Measurements from ENCODE around the gene FBXO17.
"Not testable (repeated sequence)": the region's sequence is repeated elsewhere in the genome, so short reads cannot be mapped to it uniquely, and the experiment has no call there.

FBXO17 gene

DNA sequence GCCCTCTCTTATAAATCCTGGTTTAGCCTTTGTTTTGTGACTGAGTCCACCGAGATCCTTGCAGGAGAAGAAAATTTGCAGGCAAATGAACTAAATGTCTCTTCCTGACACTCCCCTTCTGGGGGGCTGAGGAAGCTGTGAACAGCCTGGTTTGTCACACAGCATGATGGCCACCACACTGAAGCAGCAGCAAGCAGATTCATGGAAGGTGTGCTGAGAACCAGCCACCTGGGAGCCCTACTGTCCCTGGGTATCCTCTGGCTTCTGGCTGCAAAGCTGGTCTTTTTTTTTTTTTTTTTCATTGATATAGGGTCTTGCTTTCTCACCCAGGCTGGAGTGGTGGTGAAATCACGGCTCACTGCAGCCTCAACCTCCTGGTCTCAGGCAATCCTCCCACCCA lies 33.6 kb downstream of the FBXO17 start:
- no peak for DNase-seq

DNA sequence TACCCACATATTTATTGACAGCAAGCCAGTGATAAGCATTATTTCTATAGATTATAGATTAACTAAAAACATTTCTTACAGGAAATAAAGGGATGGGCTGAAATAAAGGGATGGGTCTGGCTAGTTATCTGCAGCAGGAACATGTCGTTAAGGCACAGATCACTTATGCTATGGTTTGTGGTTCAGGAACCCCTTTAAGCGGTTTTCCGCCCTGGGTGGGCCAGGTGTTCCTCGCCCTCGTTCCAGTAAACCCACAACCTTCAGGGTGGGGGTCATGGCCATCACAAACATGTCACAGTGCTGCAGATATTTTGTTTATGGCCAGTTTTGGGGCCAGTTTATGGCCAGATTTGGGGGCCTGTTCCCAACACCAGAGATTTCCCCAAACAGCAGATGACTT lies 34.1 kb downstream of the FBXO17 start:
- DNase-seq = not testable (repeated sequence)

DNA sequence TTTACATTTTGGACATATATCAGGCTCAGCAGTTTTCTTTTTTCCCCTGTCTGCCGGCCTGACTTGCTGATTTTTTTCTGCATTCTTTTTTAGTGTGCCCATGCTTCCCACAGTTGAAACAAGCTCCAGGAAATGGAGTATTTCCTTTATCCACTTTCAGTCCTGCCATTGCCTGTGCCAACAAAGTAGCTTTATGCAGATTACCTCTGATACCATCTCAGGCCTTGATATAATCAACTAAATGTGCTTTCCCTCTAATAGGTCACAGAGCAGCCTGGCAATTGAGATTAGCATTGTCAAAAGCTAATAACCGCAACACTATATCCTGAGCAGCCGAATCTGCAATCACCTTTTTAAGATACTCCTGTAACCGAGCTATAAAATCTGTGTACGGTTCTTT lies 35.6 kb downstream of the FBXO17 start:
- no peak for DNase-seq

DNA sequence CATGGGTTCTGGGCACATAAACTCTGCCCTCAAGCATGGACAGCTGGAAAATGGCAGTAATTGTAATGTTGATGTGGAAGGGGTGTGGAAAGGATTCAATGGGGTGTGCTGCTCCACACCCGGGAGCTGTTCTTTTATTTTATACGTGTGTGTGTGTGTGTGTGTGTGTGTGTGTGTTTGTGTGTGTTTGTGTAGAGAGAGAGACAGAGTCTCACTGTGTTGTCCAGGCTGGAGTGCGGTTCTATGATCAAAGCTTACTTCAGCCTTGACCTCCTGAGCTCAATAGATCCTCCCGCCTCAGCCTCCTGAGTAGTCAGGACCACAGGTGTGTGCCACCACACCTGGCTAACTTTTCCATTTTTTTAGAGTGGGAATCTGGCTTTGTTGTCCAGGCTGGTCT lies 42.0 kb downstream of the FBXO17 start:
- DNase-seq = no peak

DNA sequence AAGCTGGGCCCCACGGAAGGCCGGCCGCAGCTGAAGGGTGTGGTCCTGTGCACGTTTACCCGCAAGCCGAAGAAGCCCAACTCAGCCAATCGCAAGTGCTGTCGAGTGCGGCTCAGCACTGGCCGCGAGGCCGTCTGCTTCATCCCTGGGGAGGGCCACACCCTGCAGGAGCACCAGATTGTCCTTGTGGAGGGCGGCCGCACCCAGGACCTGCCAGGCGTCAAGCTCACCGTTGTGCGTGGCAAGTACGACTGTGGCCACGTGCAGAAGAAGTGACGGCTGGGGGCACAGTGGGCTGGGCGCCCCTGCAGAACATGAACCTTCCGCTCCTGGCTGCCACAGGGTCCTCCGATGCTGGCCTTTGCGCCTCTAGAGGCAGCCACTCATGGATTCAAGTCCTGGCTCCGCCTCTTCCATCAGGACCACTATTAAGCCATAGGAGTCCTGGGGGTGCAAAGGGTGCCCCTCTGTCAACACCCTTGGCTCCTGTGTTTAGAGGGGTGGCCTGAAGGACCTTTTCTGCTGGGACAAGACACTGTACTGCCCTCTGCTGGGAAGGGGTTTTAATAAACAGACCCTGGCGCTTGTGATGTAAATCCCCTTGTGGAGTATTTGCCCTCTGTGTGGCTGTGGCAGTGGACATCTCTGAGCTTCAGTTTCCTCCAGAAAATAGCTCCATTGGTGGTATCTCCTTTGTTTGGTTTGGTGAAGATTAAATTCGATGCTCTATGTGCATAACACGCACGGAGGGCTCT lies 42.9 kb downstream of the FBXO17 start:
- DNase-seq = peak; percentile 21

DNA sequence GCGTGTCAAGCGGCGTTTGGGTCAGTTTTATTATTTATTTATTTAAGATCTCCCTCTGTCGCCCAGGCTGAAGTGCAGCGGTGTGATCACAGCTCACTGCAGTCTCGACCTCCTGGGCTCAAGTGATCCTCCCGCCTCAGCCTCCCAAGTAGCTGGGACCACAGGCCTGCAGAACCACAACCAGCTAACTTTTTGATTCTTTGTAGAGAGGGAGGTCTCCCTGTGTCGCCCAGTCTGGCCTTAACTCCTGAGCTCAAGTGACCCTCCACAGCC lies 44.1 kb downstream of the FBXO17 start:
- DNase-seq = no peak

DNA sequence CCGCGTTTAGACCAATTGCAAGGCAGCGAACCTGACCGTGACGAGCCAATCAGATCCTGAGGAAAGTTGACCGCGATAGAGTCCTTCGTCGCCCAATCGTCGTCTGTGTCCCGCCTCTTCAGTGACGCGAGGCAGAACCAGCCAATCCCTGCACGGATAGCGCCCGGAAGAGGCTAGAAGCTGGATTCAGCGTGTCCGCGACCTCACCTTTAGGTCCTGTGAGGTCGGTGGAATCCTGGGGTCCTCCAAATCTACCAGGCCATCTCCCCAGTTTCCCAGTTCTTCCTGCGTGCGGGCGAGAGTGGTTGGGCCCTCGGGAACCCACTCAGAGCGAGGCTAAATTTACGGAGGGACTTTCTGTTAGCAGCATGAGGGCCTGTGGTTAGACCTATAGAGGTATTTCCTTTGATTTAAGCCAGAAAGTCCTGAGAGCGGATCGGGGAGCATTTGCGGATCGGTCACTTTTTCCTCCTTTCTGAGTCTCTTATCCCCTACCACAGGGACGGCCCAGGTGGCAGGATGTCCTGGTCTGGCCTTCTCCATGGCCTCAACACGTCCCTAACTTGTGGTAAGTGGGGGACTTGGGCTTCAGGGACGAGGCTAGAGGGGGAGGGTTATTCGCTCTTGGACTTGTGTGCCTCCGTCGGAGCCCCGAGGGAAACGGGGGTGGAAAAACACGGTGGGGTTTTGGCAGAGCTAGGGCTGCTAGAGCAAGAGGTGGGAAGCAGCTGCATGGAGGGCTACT lies 44.6 kb downstream of the FBXO17 start, which contains the start of gene MRPS12:
MRPS12 (plus strand) TSS at position 169 of the 745 bp plus-strand sequence; CDS start at position 520, 351 bp downstream.
- DNase-seq = peak; percentile 98

DNA sequence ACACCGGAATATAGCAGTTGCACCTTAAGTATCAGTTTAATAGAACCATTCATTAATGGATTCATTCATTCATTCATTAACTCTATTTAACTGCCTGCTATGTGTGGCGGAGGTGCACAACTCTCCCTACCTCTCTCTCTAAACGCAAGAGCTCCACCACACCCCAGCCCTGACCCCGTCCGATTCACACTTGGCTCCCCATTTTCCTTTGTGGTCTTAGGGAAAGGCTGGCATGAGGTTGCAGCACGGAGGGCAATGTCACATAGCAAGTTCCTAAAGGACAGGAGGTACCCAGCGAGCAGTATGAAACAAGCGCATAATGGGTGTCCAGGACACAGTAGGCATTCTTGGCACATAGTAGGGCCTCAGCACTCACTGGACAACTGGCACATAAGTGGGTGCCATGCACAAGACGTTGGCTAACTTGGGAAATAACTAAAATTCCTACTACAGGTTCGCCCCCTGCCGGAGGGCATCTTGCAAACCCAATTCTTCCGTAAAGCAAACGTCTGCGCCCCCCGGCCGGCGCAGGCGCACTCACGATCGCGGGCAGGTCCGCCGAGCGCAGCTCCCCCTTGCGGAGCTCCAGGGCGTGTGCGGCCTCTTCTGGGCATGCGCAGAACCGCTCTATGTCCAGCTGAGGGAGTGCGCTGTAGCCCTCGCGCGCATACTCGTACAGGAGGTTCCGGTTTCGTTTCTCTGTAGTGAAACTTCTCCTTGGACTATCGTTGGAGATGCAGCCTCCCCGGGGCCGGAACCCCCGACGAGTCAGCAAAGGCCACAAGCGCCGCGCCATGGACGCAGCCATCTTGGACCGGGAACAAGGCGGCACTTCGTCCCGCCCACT lies 45.4 kb downstream of the FBXO17 start, which contains the start of gene SARS2:
SARS2 (minus strand) TSS at position 835 of the 847 bp plus-strand sequence; CDS start at position 808, 27 bp downstream.
- peak; percentile 89 for DNase-seq

DNA sequence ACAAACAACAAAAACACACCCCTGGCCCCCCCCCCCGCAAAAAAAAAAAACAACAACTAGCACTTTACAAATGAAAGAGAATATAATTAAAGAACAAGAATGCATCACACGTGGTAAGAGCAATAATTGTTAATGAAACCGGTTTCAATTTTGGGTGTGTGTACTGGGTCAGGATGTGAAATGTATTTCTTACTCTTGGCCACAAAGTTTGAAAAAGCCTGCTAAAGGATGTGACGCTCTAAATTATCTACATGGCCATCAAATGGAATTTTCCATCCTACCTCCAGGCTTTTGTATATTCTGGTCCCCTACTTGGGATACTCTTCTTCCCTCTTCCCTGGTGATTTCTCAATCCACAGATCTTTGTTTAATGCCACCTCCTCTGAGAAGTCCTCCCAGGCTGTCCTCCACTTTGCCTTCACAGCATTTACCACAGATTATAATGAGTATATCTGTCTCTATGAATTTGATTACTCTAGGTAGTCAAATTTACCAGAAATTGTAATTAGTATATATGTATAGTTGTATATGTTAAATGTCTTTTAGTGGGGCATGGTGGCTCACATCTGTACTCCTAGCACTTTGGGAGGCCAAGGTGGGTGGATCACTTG lies 47.0 kb downstream of the FBXO17 start:
- DNase-seq = no peak

DNA sequence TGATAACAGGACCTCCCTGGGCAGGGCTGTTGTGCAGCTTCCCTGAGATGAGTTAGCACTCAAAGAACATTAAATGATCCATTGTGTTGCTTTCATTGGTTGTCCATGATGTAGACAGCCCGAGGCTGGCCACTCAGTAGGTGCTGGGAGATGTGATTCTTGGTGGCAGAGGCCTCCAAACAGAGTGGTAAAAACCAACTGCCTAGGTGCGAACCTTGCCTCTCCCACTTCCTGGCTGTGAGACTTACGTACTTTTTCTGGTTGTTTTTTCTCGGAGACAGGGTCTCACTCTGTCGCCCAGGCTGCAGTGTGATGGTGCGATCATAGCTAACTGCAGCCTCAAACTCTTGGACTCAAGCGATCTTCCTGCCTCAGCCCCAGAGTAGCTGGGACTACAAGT lies 51.2 kb downstream of the FBXO17 start:
- DNase-seq = no peak

DNA sequence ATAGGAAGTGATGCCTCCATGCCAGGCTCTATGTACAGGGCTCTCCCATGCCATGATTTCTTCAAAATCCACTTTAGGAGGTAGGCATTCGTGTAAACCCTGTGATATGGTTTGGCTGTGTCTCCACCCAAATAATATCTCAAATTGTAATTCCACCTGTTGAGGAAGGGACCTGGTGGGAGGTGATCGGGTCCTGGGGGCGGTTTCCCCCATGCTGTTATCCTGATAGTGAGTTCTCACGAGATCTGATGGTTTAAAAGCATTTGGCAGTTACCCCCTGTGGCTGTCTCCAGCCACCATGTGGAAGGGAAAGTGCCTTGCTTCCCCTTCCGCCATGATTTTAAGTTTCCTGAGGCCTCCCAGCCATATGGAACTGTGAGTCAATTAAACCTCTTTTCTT lies 53.1 kb downstream of the FBXO17 start:
- no peak for DNase-seq

DNA sequence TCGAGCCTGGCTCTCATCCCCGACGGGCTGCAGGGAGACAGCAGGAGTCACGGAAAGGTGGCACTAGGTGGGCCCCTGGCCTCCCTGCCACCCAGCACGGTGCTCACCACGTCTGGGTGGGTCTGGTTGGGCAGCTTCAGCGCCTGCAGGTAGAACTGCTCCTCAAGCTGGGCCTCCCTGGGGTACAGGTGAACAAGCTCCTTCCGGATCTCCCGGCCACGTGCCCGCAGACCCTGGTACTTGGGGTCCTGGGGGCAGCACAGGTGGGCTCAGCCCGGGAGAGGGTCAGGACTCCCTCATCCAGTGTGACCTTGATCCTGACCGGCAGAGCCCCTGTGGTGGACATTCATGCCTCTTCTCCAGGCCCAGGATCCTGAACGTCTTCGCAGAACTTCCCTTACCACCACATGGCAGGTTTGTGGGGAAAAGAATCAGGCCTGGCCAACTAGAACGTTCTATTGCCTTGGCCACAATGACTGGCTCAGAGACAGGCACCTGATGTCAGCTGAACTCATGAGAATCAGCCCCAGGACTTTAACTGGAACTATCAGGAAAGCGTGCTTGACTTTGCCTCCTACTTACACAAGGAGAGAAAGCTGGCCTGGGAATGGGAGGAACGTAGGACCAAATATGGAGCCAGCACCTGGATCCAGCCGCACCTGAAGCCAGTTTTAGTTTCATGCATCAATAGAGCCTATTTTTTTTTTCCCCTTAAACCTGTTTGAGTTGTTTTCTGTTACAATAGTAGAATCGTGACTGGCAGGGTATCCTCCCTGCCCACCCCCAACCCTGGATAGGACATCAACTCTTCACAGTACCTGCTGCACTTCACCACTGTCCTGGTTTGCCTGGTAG lies 53.9 kb downstream of the FBXO17 start:
- DNase-seq = no peak

DNA sequence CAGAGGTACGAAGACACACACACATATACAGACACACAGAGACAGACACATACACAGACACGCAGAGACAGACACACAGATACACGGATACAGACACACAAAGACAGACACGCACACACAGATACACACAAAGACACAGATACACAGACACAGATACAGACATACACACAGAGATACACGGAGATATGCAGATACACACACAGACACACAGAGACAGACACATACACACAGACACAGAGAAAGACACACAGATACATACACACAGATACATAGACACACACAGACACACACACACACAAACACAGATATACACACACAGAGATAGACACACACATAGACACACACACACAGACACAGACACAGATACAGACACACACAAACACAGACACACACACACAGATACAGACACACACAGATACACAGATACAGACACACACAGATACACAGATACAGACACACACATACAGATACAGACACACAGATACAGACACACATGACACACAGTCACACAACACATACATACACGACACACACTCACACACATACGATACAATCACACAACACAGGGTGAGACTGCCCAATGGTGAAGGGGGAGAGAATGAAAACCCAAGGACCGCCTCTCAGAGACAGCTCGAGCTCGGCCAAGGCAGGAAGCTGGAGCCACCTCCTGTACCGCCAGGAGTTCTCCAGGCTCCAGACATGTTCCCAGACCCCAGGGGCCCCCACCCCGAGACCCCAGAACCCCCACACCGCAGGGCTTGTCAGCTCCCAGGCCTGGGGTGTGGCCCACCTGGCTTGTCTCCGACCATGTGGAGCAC lies 54.7 kb downstream of the FBXO17 start:
- DNase-seq = no peak

DNA sequence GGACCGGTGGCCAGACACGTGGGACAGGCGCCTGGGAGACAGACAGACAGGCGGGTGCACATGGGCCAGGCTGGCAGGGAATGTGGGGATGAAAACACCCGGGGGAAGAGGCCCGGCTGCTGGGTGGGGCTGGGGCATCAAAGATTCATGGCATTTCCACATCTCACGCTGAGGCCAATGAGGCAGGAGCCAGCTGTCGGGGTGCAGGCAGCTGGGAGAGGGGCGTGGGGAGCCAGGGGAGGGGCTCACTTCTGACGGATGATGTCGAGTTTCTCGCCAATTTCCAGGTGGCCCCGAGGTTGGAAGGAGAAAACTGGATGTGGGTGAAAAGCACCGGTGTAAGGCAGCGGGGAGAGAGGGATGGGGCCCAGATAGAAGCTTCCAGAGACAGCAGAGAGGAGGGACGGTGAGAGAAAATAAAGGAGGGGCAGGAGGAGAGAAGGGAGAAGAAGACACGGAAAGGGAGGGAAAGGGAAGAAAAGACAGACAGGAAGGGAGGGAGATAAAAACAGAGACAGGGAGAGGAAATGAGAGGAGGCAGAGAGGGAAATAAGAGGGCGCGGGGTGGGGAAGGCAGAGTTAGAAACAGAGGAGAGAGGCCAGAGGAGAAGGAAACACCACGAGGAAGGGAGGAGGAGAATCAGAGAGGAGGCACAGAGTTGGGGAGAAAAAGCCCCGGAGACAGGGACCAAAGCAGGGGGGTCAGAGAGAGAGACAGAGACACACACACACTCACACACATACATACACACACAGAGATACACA lies 55.5 kb downstream of the FBXO17 start:
- DNase-seq = no peak

DNA sequence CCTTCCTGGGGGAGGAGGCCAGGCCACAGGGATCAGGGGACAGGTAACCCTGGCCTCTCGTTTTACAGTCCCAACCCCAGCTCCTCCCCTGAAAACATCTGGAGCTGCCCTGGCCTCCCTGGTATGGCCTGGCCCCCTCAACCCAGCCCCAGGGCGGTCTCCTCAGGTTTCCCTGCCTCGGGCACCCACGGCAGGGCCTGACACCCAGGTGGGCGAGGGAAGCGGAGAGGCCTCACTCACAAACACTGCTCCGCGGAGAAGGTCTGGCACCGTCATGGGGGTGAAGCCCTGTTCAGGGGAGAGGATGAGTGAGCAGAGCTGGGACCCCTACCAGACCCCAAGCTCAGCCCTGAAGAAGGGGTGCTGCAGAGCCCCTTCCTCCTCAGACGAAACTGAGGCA lies 57.0 kb downstream of the FBXO17 start:
- DNase-seq = no peak

DNA sequence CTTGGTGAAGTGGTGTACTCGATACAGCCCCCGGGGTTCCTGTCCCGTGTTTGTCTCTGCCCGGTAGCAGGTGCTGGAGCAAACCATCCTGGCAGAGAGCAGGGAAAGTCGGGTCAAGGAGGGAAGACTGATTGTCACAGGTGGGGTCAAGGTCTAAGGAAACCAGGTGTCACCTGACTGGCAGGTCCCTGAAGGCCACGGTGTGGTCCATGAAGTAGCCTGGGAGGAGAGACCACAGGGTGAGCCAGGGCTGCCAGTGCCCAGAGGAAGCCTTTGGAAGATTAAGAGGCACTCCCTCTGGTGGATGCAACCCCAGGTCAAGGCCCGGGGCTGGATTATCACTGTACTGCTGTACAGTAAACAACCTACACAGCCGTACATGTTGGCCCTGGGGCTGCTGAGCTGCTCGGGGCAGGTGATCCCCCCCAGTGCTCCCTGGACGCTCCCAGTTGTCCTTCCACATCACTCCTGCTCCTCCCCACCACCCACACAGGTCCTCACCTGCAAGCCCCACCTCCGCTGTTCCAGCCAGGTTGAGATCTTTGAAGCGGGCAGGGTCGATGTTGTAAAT lies 57.5 kb downstream of the FBXO17 start:
- no peak for DNase-seq

DNA sequence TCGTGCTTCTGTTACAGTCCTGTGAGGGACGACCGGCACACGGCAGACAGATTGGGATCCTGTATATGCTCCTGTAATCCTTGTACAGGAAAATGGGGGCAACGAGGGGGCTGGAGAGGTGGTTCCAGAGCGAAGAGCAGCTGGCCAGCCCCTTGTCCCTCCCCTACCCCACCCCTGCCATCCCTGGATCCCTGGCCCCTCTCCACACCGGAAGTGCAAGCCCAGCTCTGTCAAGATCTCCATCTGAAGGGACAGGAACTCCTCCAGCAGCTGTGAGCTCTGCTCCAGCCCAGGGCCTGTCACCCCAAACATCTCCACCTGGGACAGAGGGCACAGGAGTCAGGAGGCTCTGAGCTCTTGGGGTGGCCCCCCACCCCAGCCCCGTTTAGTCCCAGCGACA lies 58.0 kb downstream of the FBXO17 start:
- DNase-seq = no peak

DNA sequence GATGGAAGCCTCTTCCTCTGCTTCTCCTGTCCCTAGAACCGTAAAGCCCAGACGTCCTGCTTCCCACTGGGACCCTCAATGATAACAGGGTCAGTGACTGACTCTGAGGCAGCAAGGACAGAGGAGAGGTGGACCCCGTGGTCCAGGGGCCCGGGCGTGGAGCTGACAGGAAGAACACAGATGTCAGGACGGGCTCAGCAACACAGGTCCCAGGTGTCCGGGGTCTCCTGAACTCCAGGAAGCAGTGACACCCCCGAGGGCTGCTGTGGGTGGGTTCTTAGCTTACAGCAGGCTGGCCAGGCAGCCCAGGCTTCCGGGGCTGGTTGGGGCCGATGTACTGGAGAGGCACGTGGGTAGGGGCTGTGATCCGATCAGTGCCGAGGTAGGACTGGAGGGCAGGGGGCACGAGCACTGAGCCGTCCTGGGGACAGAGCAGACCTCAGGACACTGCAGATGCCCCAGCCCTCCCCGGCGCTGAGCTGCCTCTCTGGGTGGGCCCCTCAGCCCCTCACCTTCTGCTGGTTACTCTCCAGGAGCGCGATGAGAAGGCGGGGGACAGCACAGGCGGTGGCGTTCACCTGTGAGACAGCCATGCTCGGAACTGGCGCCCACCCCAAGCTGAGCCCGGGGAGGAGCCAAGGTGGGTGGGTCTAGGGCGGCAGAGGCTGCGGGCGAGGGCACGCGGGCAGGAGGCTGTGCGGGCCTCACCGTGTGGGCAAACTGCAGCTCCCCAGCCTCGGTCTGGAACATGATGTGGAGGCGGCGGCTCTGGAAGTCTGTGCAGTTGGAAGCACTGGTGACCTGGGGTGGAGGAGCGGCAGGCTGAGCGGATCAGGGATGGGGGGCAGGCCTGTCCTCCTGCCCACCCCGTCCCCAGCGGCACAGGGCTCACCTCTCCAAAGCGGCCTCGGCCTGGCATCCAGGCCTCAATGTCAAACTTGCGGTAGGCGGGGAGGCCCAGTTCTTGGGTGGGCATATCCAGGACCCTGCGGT lies 59.9 kb downstream of the FBXO17 start:
- DNase-seq = no peak

DNA sequence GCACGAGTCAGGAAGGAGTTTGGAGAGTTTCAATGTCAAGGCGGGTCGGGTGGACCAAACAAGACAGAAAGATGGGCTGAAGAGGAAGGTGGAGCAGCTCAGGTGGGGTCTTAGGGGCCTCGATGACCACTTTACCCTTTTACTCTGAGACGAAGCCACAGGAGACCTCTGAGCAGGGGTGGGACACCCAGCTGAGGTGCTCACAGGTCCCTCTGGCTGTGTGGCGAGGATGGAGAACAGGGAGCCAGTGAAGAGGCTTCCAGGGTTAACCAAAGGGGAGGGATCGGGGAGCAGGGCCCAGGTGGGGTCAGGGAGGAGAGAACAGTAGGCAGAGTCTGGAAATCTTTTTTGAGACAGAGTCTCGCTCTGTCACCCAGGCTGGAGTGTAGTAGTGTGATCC lies 61.6 kb downstream of the FBXO17 start:
- no peak for DNase-seq
